GM12801 (cell line): ENCODE measurements around the gene HIF3A.

Source experiments
- CTCF ChIP-seq: IDR thresholded peaks from one replicate; pipeline ENCODE4 v1.5.1; 2011; ENCODE audit warnings: control low read depth; ENCODE audit not compliant: insufficient read length; ENCODE audit errors: extremely low read depth

Gene HIF3A

GRCh38 chr19:46270521-46271256, 26.2 kb upstream of the HIF3A start:
- TF ChIP-seq CTCF, result no peak

GRCh38 chr19:46271481-46272197, 25.2 kb upstream of the HIF3A start:
- TF ChIP-seq CTCF, result no peak

- no peak for TF ChIP-seq CTCF
Observed at GRCh38 chr19:46279177-46279576, 17.7 kb upstream of the HIF3A start.

- no peak for TF ChIP-seq CTCF
Observed at GRCh38 chr19:46283771-46284170, 13.1 kb upstream of the HIF3A start.

- TF ChIP-seq CTCF, result no peak
Observed at GRCh38 chr19:46284635-46285034, 12.2 kb upstream of the HIF3A start.

- no peak for TF ChIP-seq CTCF
Observed at GRCh38 chr19:46287585-46287984, 9.3 kb upstream of the HIF3A start.

GRCh38 chr19:46288896-46289588, 7.8 kb upstream of the HIF3A start:
- TF ChIP-seq CTCF, result no peak
